ENCODE measurements around the gene SSX2IP. TPM values are rescaled to one million over a fixed set of nuclear protein-coding genes. Genes with fewer than 3 reads are reported as not detected.

Gene SSX2IP
- total RNA-seq, 1 experiment from 2014 or later, result 20.8 TPM

DNA sequence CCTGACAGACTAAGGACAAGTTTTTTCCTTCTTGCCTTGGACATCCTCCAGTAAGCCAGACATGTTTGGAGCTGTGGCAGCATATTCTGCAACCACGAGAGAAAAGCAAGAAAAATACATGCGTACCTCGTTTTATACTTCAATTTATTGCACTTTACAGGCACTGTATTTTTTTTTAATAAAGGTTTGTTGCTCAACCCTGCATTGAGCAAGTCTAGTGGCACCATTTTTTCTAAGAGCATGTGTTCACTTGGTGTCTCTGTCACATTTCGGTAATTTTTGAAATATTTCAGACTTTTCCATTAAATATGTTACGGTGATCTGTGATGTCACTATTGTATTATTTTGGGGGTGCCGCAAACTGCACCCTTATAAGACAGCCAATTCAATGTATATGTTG is 2.1 kb upstream of the SSX2IP start:
- Mint-ChIP-seq H3K27ac (no peak overlapping the region), H3K9me3 (peaks cover 9% of the 10 kb centered on the region), H3K4me1 (peaks cover 35% of the 10 kb centered on the region), H3K4me3 (no peak overlapping the region), H3K36me3 (peaks cover 4% of the 10 kb centered on the region; the same call in 1 of the 2 replicates), H3K27me3 (ENCODE audit: low read depth) (no peaks in the 10 kb centered on the region)
- TF ChIP-seq ZNF317 (CRISPR knock-in tag; IDR thresholded peaks at IDR 0.05; ENCODE audit: borderline replicate concordance, low read depth) (no peak), NFE2L1 (CRISPR knock-in tag; IDR thresholded peaks at IDR 0.05) (no peak), HMGA2 (CRISPR knock-in tag; IDR thresholded peaks at IDR 0.05) (no peak), CBFB (CRISPR knock-in tag; IDR thresholded peaks at IDR 0.05; ENCODE audit: low read depth) (no peak), MYBL2 (CRISPR knock-in tag; IDR thresholded peaks at IDR 0.05) (no peak)
- TF ChIP-seq, protein P1, sequence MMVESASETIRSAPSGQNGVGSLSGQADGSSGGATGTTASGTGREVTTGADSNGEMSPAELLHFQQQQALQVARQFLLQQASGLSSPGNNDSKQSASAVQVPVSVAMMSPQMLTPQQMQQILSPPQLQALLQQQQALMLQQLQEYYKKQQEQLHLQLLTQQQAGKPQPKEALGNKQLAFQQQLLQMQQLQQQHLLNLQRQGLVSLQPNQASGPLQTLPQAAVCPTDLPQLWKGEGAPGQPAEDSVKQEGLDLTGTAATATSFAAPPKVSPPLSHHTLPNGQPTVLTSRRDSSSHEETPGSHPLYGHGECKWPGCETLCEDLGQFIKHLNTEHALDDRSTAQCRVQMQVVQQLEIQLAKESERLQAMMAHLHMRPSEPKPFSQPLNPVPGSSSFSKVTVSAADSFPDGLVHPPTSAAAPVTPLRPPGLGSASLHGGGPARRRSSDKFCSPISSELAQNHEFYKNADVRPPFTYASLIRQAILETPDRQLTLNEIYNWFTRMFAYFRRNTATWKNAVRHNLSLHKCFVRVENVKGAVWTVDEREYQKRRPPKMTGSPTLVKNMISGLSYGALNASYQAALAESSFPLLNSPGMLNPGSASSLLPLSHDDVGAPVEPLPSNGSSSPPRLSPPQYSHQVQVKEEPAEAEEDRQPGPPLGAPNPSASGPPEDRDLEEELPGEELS (CRISPR knock-in tag; IDR thresholded peaks at IDR 0.05), result no peak
- ATAC-seq, result no peak
- DNase-seq (ENCODE audit: low spot score), result no peak
- POLR2A ChIA-PET, result no interaction called here
- CTCF ChIA-PET, result interaction anchor here (8.6 kb wide), 1 partner anchor 32 kb away, joined by 50 read pairs; no protein-coding TSS in a partner anchor

DNA sequence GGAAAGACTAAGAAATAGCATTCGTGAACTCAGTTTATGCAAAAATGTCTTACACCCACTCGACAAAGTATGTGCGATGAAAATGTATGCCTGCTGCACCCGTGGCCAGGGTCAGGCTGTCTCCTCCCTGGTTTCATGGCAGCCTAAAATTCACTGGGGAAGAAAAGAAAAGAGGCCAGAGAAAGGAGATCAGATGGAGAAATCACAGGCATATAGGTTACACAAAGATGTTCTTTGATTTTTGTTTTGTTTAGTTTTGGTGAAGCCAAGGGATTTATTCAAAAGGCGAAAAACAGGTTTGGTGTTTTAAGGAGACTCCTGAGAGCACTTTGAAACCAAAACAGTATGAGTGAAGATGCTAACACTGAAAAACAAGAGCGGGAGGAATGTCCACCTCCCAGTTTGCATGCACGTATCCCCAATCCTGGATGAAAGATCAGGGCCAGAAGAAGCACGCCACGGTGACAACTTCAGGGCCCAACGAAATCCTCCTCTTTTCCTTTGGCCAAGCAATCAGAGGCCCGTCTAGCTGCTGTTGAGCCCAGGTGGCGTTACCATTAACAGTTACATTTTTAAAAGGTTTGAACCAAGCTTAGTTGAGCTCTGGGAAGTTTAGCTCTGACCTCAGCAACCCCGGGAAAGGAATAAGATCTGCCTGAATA is 992 bp upstream of the SSX2IP start:
- peak overlapping the region; percentile 97 for H3K27ac Mint-ChIP-seq
- H3K27me3 Mint-ChIP-seq (ENCODE audit: low read depth), result no peaks in the 10 kb centered on the region
- ATAC-seq (no peak), DNase-seq (ENCODE audit: low spot score) (no peak)
- peaks cover 9% of the 10 kb centered on the region for H3K9me3 Mint-ChIP-seq
- ChIA-PET CTCF (interaction anchor here (1.3 to 8.6 kb wide), 3 partner anchors 33 to 91 kb away, joined by 3 to 50 read pairs (median 4); no protein-coding TSS in a partner anchor), POLR2A (interaction anchor here (1.0 to 1.5 kb wide), 2 partner anchors 12 to 49 kb away, joined by 4 read pairs; no protein-coding TSS in a partner anchor)
- peaks cover 38% of the 10 kb centered on the region for H3K4me1 Mint-ChIP-seq
- H3K4me3 Mint-ChIP-seq, result peak overlapping the region; percentile 91
- peaks cover 4% of the 10 kb centered on the region; the same call in 1 of the 2 replicates for H3K36me3 Mint-ChIP-seq
- no peak for TF ChIP-seq ATF1 (CRISPR knock-in tag; IDR thresholded peaks at IDR 0.05)
- TF ChIP-seq ZNF317 (CRISPR knock-in tag; IDR thresholded peaks at IDR 0.05; ENCODE audit: borderline replicate concordance, low read depth), result no peak
- TF ChIP-seq, protein P2, sequence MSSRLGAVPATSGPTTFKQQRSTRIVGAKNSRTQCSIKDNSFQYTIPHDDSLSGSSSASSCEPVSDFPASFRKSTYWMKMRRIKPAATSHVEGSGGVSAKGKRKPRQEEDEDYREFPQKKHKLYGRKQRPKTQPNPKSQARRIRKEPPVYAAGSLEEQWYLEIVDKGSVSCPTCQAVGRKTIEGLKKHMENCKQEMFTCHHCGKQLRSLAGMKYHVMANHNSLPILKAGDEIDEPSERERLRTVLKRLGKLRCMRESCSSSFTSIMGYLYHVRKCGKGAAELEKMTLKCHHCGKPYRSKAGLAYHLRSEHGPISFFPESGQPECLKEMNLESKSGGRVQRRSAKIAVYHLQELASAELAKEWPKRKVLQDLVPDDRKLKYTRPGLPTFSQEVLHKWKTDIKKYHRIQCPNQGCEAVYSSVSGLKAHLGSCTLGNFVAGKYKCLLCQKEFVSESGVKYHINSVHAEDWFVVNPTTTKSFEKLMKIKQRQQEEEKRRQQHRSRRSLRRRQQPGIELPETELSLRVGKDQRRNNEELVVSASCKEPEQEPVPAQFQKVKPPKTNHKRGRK (CRISPR knock-in tag; IDR thresholded peaks at IDR 0.05; ENCODE audit: borderline replicate concordance), result no peak
- TF ChIP-seq MYBL2 (CRISPR knock-in tag; IDR thresholded peaks at IDR 0.05), result no peak
- no peak for TF ChIP-seq ZNF121 (CRISPR knock-in tag; IDR thresholded peaks at IDR 0.05)
- TF ChIP-seq, protein P3, sequence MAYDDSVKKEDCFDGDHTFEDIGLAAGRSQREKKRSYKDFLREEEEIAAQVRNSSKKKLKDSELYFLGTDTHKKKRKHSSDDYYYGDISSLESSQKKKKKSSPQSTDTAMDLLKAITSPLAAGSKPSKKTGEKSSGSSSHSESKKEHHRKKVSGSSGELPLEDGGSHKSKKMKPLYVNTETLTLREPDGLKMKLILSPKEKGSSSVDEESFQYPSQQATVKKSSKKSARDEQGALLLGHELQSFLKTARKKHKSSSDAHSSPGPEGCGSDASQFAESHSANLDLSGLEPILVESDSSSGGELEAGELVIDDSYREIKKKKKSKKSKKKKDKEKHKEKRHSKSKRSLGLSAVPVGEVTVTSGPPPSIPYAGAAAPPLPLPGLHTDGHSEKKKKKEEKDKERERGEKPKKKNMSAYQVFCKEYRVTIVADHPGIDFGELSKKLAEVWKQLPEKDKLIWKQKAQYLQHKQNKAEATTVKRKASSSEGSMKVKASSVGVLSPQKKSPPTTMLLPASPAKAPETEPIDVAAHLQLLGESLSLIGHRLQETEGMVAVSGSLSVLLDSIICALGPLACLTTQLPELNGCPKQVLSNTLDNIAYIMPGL (CRISPR knock-in tag; IDR thresholded peaks at IDR 0.05), result no peak
- TF ChIP-seq FOXJ3 (CRISPR knock-in tag; IDR thresholded peaks at IDR 0.05; ENCODE audit: borderline replicate concordance), result no peak
- no peak for TF ChIP-seq ZNF232 (CRISPR knock-in tag; IDR thresholded peaks at IDR 0.05)
- TF ChIP-seq TP53 (CRISPR knock-in tag; IDR thresholded peaks at IDR 0.05), result no peak
- TF ChIP-seq, protein P4, sequence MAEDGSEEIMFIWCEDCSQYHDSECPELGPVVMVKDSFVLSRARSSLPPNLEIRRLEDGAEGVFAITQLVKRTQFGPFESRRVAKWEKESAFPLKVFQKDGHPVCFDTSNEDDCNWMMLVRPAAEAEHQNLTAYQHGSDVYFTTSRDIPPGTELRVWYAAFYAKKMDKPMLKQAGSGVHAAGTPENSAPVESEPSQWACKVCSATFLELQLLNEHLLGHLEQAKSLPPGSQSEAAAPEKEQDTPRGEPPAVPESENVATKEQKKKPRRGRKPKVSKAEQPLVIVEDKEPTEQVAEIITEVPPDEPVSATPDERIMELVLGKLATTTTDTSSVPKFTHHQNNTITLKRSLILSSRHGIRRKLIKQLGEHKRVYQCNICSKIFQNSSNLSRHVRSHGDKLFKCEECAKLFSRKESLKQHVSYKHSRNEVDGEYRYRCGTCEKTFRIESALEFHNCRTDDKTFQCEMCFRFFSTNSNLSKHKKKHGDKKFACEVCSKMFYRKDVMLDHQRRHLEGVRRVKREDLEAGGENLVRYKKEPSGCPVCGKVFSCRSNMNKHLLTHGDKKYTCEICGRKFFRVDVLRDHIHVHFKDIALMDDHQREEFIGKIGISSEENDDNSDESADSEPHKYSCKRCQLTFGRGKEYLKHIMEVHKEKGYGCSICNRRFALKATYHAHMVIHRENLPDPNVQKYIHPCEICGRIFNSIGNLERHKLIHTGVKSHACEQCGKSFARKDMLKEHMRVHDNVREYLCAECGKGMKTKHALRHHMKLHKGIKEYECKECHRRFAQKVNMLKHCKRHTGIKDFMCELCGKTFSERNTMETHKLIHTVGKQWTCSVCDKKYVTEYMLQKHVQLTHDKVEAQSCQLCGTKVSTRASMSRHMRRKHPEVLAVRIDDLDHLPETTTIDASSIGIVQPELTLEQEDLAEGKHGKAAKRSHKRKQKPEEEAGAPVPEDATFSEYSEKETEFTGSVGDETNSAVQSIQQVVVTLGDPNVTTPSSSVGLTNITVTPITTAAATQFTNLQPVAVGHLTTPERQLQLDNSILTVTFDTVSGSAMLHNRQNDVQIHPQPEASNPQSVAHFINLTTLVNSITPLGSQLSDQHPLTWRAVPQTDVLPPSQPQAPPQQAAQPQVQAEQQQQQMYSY (CRISPR knock-in tag; IDR thresholded peaks at IDR 0.05), result no peak
- no peak for TF ChIP-seq ZNF219 (CRISPR knock-in tag; IDR thresholded peaks at IDR 0.05; ENCODE audit: borderline replicate concordance)
- no peak for TF ChIP-seq HMGA2 (CRISPR knock-in tag; IDR thresholded peaks at IDR 0.05)
- TF ChIP-seq, protein P5, sequence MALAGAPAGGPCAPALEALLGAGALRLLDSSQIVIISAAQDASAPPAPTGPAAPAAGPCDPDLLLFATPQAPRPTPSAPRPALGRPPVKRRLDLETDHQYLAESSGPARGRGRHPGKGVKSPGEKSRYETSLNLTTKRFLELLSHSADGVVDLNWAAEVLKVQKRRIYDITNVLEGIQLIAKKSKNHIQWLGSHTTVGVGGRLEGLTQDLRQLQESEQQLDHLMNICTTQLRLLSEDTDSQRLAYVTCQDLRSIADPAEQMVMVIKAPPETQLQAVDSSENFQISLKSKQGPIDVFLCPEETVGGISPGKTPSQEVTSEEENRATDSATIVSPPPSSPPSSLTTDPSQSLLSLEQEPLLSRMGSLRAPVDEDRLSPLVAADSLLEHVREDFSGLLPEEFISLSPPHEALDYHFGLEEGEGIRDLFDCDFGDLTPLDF (CRISPR knock-in tag; IDR thresholded peaks at IDR 0.05), result no peak
- TF ChIP-seq, protein P6, sequence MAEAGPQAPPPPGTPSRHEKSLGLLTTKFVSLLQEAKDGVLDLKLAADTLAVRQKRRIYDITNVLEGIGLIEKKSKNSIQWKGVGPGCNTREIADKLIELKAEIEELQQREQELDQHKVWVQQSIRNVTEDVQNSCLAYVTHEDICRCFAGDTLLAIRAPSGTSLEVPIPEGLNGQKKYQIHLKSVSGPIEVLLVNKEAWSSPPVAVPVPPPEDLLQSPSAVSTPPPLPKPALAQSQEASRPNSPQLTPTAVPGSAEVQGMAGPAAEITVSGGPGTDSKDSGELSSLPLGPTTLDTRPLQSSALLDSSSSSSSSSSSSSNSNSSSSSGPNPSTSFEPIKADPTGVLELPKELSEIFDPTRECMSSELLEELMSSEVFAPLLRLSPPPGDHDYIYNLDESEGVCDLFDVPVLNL (CRISPR knock-in tag; IDR thresholded peaks at IDR 0.05; ENCODE audit: borderline replicate concordance, low read depth), result no peak
- TF ChIP-seq, protein P7, sequence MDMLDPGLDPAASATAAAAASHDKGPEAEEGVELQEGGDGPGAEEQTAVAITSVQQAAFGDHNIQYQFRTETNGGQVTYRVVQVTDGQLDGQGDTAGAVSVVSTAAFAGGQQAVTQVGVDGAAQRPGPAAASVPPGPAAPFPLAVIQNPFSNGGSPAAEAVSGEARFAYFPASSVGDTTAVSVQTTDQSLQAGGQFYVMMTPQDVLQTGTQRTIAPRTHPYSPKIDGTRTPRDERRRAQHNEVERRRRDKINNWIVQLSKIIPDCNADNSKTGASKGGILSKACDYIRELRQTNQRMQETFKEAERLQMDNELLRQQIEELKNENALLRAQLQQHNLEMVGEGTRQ (CRISPR knock-in tag; IDR thresholded peaks at IDR 0.05), result no peak
